ENCODE measurements around the gene STXBP6. TPM values are rescaled to one million over a fixed set of nuclear protein-coding genes. Genes with fewer than 3 reads are reported as not detected.

Gene STXBP6
- total and polyA plus RNA-seq, 2 donors (not counting 3 experiments of a cell fraction or from before 2014, with no cell fraction given): 0.06 TPM; not detected in 1

GRCh38 chr14:24858052-24858451 lies 191.9 kb downstream of the STXBP6 start:
- BruUV-seq (replicated peaks): no TSS peak
- no peaks in the 10 kb centered on the region for H3K9me1 ChIP-seq (replicated peaks; ENCODE audit: control insufficient read depth, extremely low read depth, insufficient read depth, low read length)
- no peaks in the 10 kb centered on the region for H3K79me2 ChIP-seq (ENCODE audit: control insufficient read depth, insufficient read depth, low read length)
- H3K27me3 ChIP-seq (ENCODE audit: control insufficient read depth in 2 of 2, insufficient read depth in 2 of 2, low read length in 2 of 2): no peaks in the 10 kb centered on the region
- H3K9me3 ChIP-seq (replicated peaks; ENCODE audit: control insufficient read depth, insufficient read depth, low read length): no peaks in the 10 kb centered on the region
- H4K20me1 ChIP-seq (replicated peaks; ENCODE audit: control insufficient read depth, extremely low read depth, insufficient read depth, low read length): no peaks in the 10 kb centered on the region
- POLR2A ChIA-PET: no interaction called here
- no peaks in the 10 kb centered on the region for H3K4me1 ChIP-seq (ENCODE audit: control insufficient read depth, extremely low read depth, insufficient read depth, low read length)
- CTCF ChIA-PET: no interaction called here
- no peak overlapping the region for H3K4me3 ChIP-seq (replicated peaks in 1 of 3; ENCODE audit: insufficient read depth in 1 of 3, low read depth in 1 of 3, low read length in 3 of 3)
- no peak overlapping the region for H2AFZ ChIP-seq (ENCODE audit: low read depth, low read length)
- H3K9ac ChIP-seq (replicated peaks; ENCODE audit: extremely low read depth, insufficient read depth, low read length): no peak overlapping the region
- dilution Hi-C loops (cut with MboI; ENCODE audit: extremely low pct_ligation_motif_present, low sequenced_read_pairs): no loop called here
- no peak overlapping the region for H3K27ac ChIP-seq (ENCODE audit: insufficient read depth, low read depth, low read length)
- no peaks in the 10 kb centered on the region for H3K36me3 ChIP-seq (ENCODE audit: control insufficient read depth in 2 of 2, extremely low read depth in 1 of 2, insufficient read depth in 2 of 2, low read length in 2 of 2)
- H3K4me2 ChIP-seq (ENCODE audit: insufficient read depth, low read length): no peak overlapping the region
- FAIRE-seq (no peak), DNase-seq (ENCODE audit: low read depth, low spot score) (no peak)
- intact Hi-C loops (cut with micrococcal nuclease): no loop called here
- TF ChIP-seq, protein P1, sequence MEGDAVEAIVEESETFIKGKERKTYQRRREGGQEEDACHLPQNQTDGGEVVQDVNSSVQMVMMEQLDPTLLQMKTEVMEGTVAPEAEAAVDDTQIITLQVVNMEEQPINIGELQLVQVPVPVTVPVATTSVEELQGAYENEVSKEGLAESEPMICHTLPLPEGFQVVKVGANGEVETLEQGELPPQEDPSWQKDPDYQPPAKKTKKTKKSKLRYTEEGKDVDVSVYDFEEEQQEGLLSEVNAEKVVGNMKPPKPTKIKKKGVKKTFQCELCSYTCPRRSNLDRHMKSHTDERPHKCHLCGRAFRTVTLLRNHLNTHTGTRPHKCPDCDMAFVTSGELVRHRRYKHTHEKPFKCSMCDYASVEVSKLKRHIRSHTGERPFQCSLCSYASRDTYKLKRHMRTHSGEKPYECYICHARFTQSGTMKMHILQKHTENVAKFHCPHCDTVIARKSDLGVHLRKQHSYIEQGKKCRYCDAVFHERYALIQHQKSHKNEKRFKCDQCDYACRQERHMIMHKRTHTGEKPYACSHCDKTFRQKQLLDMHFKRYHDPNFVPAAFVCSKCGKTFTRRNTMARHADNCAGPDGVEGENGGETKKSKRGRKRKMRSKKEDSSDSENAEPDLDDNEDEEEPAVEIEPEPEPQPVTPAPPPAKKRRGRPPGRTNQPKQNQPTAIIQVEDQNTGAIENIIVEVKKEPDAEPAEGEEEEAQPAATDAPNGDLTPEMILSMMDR (IDR thresholded peaks at IDR 0.05; ENCODE audit: extremely low read depth in 1 of 2, insufficient read depth in 1 of 2, low read depth in 1 of 2, low read length in 2 of 2): no peak
- TF ChIP-seq GATA2 (IDR thresholded peaks at IDR 0.05; ENCODE audit: insufficient read depth, insufficient read length, low read depth, low read length): no peak

- no peaks in the 10 kb centered on the region for H3K36me3 ChIP-seq (ENCODE audit: control insufficient read depth in 2 of 2, extremely low read depth in 1 of 2, insufficient read depth in 2 of 2, low read length in 2 of 2)
- H3K79me2 ChIP-seq (ENCODE audit: control insufficient read depth, insufficient read depth, low read length): no peaks in the 10 kb centered on the region
- no peak for FAIRE-seq
- no peaks in the 10 kb centered on the region for H4K20me1 ChIP-seq (replicated peaks; ENCODE audit: control insufficient read depth, extremely low read depth, insufficient read depth, low read length)
- H3K9ac ChIP-seq (replicated peaks; ENCODE audit: extremely low read depth, insufficient read depth, low read length): no peak overlapping the region
- POLR2A ChIA-PET: no interaction called here
- no peak for TF ChIP-seq FOS (IDR thresholded peaks at IDR 0.05; ENCODE audit: borderline replicate concordance, insufficient read depth, low read length)
- TF ChIP-seq POLR2A (IDR thresholded peaks at IDR 0.05; ENCODE audit: low read depth, low read length): no peak
- TF ChIP-seq GATA2 (IDR thresholded peaks at IDR 0.05; ENCODE audit: insufficient read depth, insufficient read length, low read depth, low read length): no peak
- TF ChIP-seq JUN (IDR thresholded peaks at IDR 0.05; ENCODE audit: borderline replicate concordance, insufficient read depth, insufficient read length, low read depth): no peak
- TF ChIP-seq, protein P1 (IDR thresholded peaks at IDR 0.05; ENCODE audit: extremely low read depth in 1 of 2, insufficient read depth in 1 of 2, low read depth in 1 of 2, low read length in 2 of 2): no peak
- TF ChIP-seq, protein P2, sequence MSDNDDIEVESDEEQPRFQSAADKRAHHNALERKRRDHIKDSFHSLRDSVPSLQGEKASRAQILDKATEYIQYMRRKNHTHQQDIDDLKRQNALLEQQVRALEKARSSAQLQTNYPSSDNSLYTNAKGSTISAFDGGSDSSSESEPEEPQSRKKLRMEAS (IDR thresholded peaks at IDR 0.05; ENCODE audit: insufficient read depth, insufficient read length): no peak
- TF ChIP-seq POLR2AphosphoS5 (IDR thresholded peaks at IDR 0.05; ENCODE audit: insufficient read depth, low read depth, low read length): no peak
- no peak for TF ChIP-seq EZH2 (IDR thresholded peaks at IDR 0.05; ENCODE audit: borderline replicate concordance, low read depth, low read length, severe bottlenecking)
- TF ChIP-seq MYC (IDR thresholded peaks at IDR 0.05; ENCODE audit: low read depth, low read length): no peak
- CTCF ChIA-PET: no interaction called here
- no peak for DNase-seq (ENCODE audit: low read depth, low spot score)
- no TSS peak for BruUV-seq (replicated peaks)
- no peak overlapping the region for H3K4me2 ChIP-seq (ENCODE audit: insufficient read depth, low read length)
- H2AFZ ChIP-seq (ENCODE audit: low read depth, low read length): no peak overlapping the region
- H3K27me3 ChIP-seq (ENCODE audit: control insufficient read depth in 2 of 2, insufficient read depth in 2 of 2, low read length in 2 of 2): no peaks in the 10 kb centered on the region
- no peaks in the 10 kb centered on the region for H3K9me3 ChIP-seq (replicated peaks; ENCODE audit: control insufficient read depth, insufficient read depth, low read length)
- H3K4me1 ChIP-seq (ENCODE audit: control insufficient read depth, extremely low read depth, insufficient read depth, low read length): no peaks in the 10 kb centered on the region
- dilution Hi-C loops (cut with MboI; ENCODE audit: extremely low pct_ligation_motif_present, low sequenced_read_pairs) (no loop called here), intact Hi-C loops (cut with micrococcal nuclease) (no loop called here)
- H3K27ac ChIP-seq (ENCODE audit: insufficient read depth, low read depth, low read length): no peak overlapping the region
- no peak overlapping the region for H3K4me3 ChIP-seq (replicated peaks in 1 of 3; ENCODE audit: insufficient read depth in 1 of 3, low read depth in 1 of 3, low read length in 3 of 3)
- no peaks in the 10 kb centered on the region for H3K9me1 ChIP-seq (replicated peaks; ENCODE audit: control insufficient read depth, extremely low read depth, insufficient read depth, low read length)
Measured at GRCh38 chr14:24857277-24857676, 192.7 kb downstream of the STXBP6 start.

All from endothelial cell of umbilical vein (primary cell).